Sigmoid colon (tissue), 4 donors: ENCODE data around the gene REC8.

ENCODE experiments used
- CTCF ChIP-seq, 4 experiments: fragments of 450-650 bp in 3 of 4; fragments of 200-600 bp in 1 of 4; IDR thresholded peaks; one replicate each; pipeline ENCODE4 v1.5.1; 2016 to 2019; ENCODE audit warnings: antibody characterized with exemption in 4 of 4, mild to moderate bottlenecking in 3 of 4, moderate library complexity in 2 of 4
- EP300 ChIP-seq, 4 donors: sonication (generic); formaldehyde crosslinking; IDR thresholded peaks; one replicate each; pipeline ENCODE4 v1.6.1; 2017; ENCODE audit warnings: antibody characterized with exemption in 4 of 4
- POLR2A ChIP-seq, 2 donors: fragments of 450-650 bp; IDR thresholded peaks; one replicate each; pipeline ENCODE4 v1.6.1; 2016; ENCODE audit warnings: antibody characterized with exemption in 2 of 2, mild to moderate bottlenecking in 2 of 2, moderate library complexity in 2 of 2
- POLR2AphosphoS5 ChIP-seq, 4 donors: sonication (generic); formaldehyde crosslinking; IDR thresholded peaks; one replicate each; pipeline ENCODE4 v1.6.1; 2017; ENCODE audit warnings: antibody characterized with exemption in 4 of 4

GRCh38 chr14:24126939-24127338 lies 44.9 kb upstream of the REC8 start:
- no peak for TF ChIP-seq CTCF (IDR thresholded peaks at IDR 0.05)
- no peak for TF ChIP-seq POLR2A (IDR thresholded peaks at IDR 0.05)
- TF ChIP-seq EP300 (IDR thresholded peaks at IDR 0.05): no peak
- no peak for TF ChIP-seq POLR2AphosphoS5 (IDR thresholded peaks at IDR 0.05)
